GM21576 (cell line): ENCODE data around the gene TUBB1.

ENCODE experiments used
- ATAC-seq: cut with Tn5 transposase; IDR thresholded peaks from one replicate; pipeline ENCODE4 v1.9.1; 2021; ENCODE audit warnings: mild to moderate bottlenecking, moderate library complexity; ENCODE audit not compliant: unreplicated experiment

TUBB1 gene

GRCh38 chr20:59018817-59019216 is 412 bp upstream of the TUBB1 start:
- no peak for ATAC-seq

GRCh38 chr20:59020938-59021551 is 1.8 kb downstream of the TUBB1 start:
- no peak for ATAC-seq

- ATAC-seq, result no peak
Observed at GRCh38 chr20:59022754-59023153, 3.5 kb downstream of the TUBB1 start.

- no peak for ATAC-seq
Observed at GRCh38 chr20:59023616-59024015, 4.4 kb downstream of the TUBB1 start.

- no peak for ATAC-seq
Observed at GRCh38 chr20:59024111-59024530, 4.9 kb downstream of the TUBB1 start.

GRCh38 chr20:59025086-59025485 is 5.9 kb downstream of the TUBB1 start:
- ATAC-seq, result no peak

- ATAC-seq, result no peak
Observed at GRCh38 chr20:59025511-59025910, 6.3 kb downstream of the TUBB1 start.

GRCh38 chr20:59026904-59027740 is 7.9 kb downstream of the TUBB1 start:
- no peak for ATAC-seq

- ATAC-seq, result no peak
Observed at GRCh38 chr20:59027741-59028320, 8.6 kb downstream of the TUBB1 start.

GRCh38 chr20:59028812-59029211 is 9.6 kb downstream of the TUBB1 start:
- ATAC-seq, result no peak

GRCh38 chr20:59030911-59031563 is 11.8 kb downstream of the TUBB1 start:
- ATAC-seq, result no peak

GRCh38 chr20:59031564-59032022 is 12.4 kb downstream of the TUBB1 start:
- no peak for ATAC-seq

- ATAC-seq, result peak; percentile 87
Observed at GRCh38 chr20:59032023-59032712, 12.9 kb downstream of the TUBB1 start, which contains the start of gene ATP5F1E. Gene ATP5F1E, minus strand, starts transcription at chr20:59032335. Its CDS starts 84 bp downstream, at chr20:59032251.

GRCh38 chr20:59032713-59033059 is 13.5 kb downstream of the TUBB1 start:
- ATAC-seq, result no peak

GRCh38 chr20:59033093-59033492 is 13.9 kb downstream of the TUBB1 start:
- no peak for ATAC-seq

GRCh38 chr20:59033616-59034165 is 14.5 kb downstream of the TUBB1 start:
- ATAC-seq, result no peak

GRCh38 chr20:59035381-59035780 is 16.2 kb downstream of the TUBB1 start:
- no peak for ATAC-seq

GRCh38 chr20:59037386-59037785 is 18.2 kb downstream of the TUBB1 start:
- no peak for ATAC-seq

GRCh38 chr20:59039233-59039632 is 20.0 kb downstream of the TUBB1 start:
- no peak for ATAC-seq

GRCh38 chr20:59040667-59041066 is 21.4 kb downstream of the TUBB1 start:
- ATAC-seq, result no peak
